ENCODE data around the gene SLC9A7. TPM values are rescaled to one million over a fixed set of nuclear protein-coding genes. Genes with fewer than 3 reads are reported as not detected.
A peak's percentile ranks its signal among the peaks of the same experiment; 100 is the strongest.

SLC9A7 gene
- total and polyA plus RNA-seq, 3 experiments from 2014 or later, result 0.63 to 26.7 (median 25.7) TPM

DNA sequence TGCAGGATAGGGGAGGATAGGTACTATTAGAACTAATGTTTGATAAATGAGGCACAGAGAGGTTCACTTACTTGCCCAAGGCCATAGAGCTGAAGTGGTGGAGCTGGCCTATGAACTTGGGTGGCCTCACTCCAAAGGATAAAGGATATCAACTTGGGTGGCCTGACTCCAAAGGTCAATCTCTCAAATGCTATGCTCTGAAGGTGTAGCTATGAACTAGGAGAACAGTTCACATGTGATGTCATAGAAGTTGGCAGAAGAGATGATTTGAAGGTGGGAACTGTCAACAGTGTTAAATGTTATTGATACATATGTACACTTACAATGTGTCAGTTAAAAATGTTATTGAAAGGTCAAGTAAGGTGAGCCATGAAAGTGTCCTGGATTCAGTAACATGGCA, 191.5 kb downstream of the SLC9A7 start:
- no peak for DNase-seq
- ChIA-PET CTCF (no interaction called here), POLR2A (no interaction called here)
- H3K27ac ChIP-seq (ENCODE audit: low read depth, low read length), result no peak overlapping the region
- H3K4me1 Mint-ChIP-seq, result peaks cover 7 to 12% (median 12%) of the 10 kb centered on the region in 3 donors
- peaks cover 6% of the 10 kb centered on the region for H3K4me1 ChIP-seq (ENCODE audit: insufficient read depth, low read length)
- H3K4me3 ChIP-seq (ENCODE audit: low read length), result no peak overlapping the region
- no peaks in the 10 kb centered on the region for H3K36me3 ChIP-seq (ENCODE audit: insufficient read depth, low read length)
- no peak overlapping the region for H3K27ac Mint-ChIP-seq
- H3K27me3 Mint-ChIP-seq, result no peaks in the 10 kb centered on the region
- H3K36me3 Mint-ChIP-seq, result peaks cover 0 to 3% (median 0%) of the 10 kb centered on the region in 3 donors
- no peaks in the 10 kb centered on the region for H3K27me3 ChIP-seq (ENCODE audit: insufficient read depth, low read length, poor library complexity, severe bottlenecking)
- H3K9me3 Mint-ChIP-seq, result peaks cover 0 to 2% (median 0%) of the 10 kb centered on the region in 5 donors
- no peak overlapping the region for H3K4me3 Mint-ChIP-seq
- no peaks in the 10 kb centered on the region for H3K9me3 ChIP-seq (ENCODE audit: low read length)

GRCh38 chrX:46561824-46562657, 196.9 kb downstream of the SLC9A7 start:
- Histone ChIP-seq H3K27me3 (ENCODE audit: insufficient read depth, low read length, poor library complexity, severe bottlenecking) (no peaks in the 10 kb centered on the region), H3K9me3 (ENCODE audit: low read length) (no peaks in the 10 kb centered on the region), H3K4me3 (ENCODE audit: low read length) (no peak overlapping the region), H3K36me3 (ENCODE audit: insufficient read depth, low read length) (no peaks in the 10 kb centered on the region), H3K27ac (ENCODE audit: low read depth, low read length) (no peak overlapping the region), H3K4me1 (ENCODE audit: insufficient read depth, low read length) (no peaks in the 10 kb centered on the region)
- Mint-ChIP-seq H3K27ac (peak overlapping the region in 3 of 8 donors; percentile 4 to 48 (median 36)), H3K4me3 (peak overlapping the region in 2 of 7 donors; percentile 55 to 75), H3K4me1 (peaks cover 2 to 10% (median 7%) of the 10 kb centered on the region in 3 donors), H3K36me3 (peaks cover 0 to 5% (median 0%) of the 10 kb centered on the region in 3 donors), H3K27me3 (peaks cover 0 to 3% of the 10 kb centered on the region in 2 donors), H3K9me3 (no peaks in the 10 kb centered on the region)
- POLR2A ChIA-PET, result no interaction called here
- CTCF ChIA-PET, result no interaction called here
- DNase-seq, result no peak

- Histone ChIP-seq H3K4me3 (ENCODE audit: low read length) (no peak overlapping the region), H3K9me3 (ENCODE audit: low read length) (no peaks in the 10 kb centered on the region), H3K27ac (ENCODE audit: low read depth, low read length) (no peak overlapping the region), H3K4me1 (ENCODE audit: insufficient read depth, low read length) (no peaks in the 10 kb centered on the region), H3K27me3 (ENCODE audit: insufficient read depth, low read length, poor library complexity, severe bottlenecking) (no peaks in the 10 kb centered on the region), H3K36me3 (ENCODE audit: insufficient read depth, low read length) (no peaks in the 10 kb centered on the region)
- Mint-ChIP-seq H3K4me3 (no peak overlapping the region), H3K27ac (no peak overlapping the region), H3K36me3 (peaks cover 0 to 2% (median 1%) of the 10 kb centered on the region in 3 donors), H3K9me3 (no peaks in the 10 kb centered on the region), H3K27me3 (peaks cover 0 to 5% of the 10 kb centered on the region in 2 donors), H3K4me1 (peaks cover 2 to 10% (median 7%) of the 10 kb centered on the region in 3 donors)
- POLR2A ChIA-PET, result no interaction called here
- no peak for DNase-seq
- CTCF ChIA-PET, result no interaction called here
Measured at GRCh38 chrX:46559062-46559461, 199.9 kb downstream of the SLC9A7 start.

GRCh38 chrX:46554942-46555341, 204.0 kb downstream of the SLC9A7 start:
- Mint-ChIP-seq H3K4me1 (no peaks in the 10 kb centered on the region), H3K27me3 (peaks cover 0 to 2% of the 10 kb centered on the region in 2 donors), H3K9me3 (no peaks in the 10 kb centered on the region), H3K36me3 (peaks cover 0 to 2% (median 1%) of the 10 kb centered on the region in 3 donors), H3K4me3 (no peak overlapping the region), H3K27ac (peak overlapping the region in 1 of 8 donors; percentile 50)
- H3K9me3 ChIP-seq (ENCODE audit: low read length), result no peaks in the 10 kb centered on the region
- H3K36me3 ChIP-seq (ENCODE audit: insufficient read depth, low read length), result no peaks in the 10 kb centered on the region
- no peak overlapping the region for H3K4me3 ChIP-seq (ENCODE audit: low read length)
- POLR2A ChIA-PET, result no interaction called here
- DNase-seq, result no peak
- H3K27ac ChIP-seq (ENCODE audit: low read depth, low read length), result no peak overlapping the region
- H3K4me1 ChIP-seq (ENCODE audit: insufficient read depth, low read length), result no peaks in the 10 kb centered on the region
- H3K27me3 ChIP-seq (ENCODE audit: insufficient read depth, low read length, poor library complexity, severe bottlenecking), result no peaks in the 10 kb centered on the region
- CTCF ChIA-PET, result interaction anchor here (1.0 to 1.6 kb wide), 3 partner anchors 9 to 87 kb away, joined by 3 to 5 read pairs (median 4); no protein-coding TSS in a partner anchor

DNA sequence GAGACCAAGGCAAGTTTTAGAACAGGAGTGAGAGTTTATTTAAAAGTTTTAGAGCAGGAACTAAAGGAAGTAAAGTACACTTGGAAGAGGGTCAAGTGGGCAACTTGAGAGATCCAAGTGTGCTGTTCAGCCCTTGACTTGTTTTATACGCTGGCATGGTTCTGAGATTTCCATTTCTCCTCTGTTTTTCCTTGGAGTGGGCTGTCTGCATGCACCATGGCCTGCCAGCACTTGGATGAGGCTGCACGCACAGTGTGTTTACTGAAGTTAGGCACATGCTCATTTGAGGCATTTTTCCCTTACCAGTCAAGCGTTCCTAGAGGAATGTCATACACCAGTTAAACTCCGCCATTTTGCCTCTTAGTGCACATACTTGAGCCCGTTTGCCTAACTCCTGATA, 205.0 kb downstream of the SLC9A7 start:
- Mint-ChIP-seq H3K27ac (no peak overlapping the region), H3K4me3 (no peak overlapping the region), H3K27me3 (peaks cover 0 to 2% of the 10 kb centered on the region in 2 donors), H3K4me1 (peaks cover 0 to 2% (median 1%) of the 10 kb centered on the region in 3 donors), H3K9me3 (no peaks in the 10 kb centered on the region), H3K36me3 (peaks cover 0 to 5% (median 2%) of the 10 kb centered on the region in 3 donors)
- Histone ChIP-seq H3K4me1 (ENCODE audit: insufficient read depth, low read length) (no peaks in the 10 kb centered on the region), H3K27me3 (ENCODE audit: insufficient read depth, low read length, poor library complexity, severe bottlenecking) (no peaks in the 10 kb centered on the region), H3K9me3 (ENCODE audit: low read length) (no peaks in the 10 kb centered on the region), H3K36me3 (ENCODE audit: insufficient read depth, low read length) (no peaks in the 10 kb centered on the region), H3K4me3 (ENCODE audit: low read length) (no peak overlapping the region), H3K27ac (ENCODE audit: low read depth, low read length) (no peak overlapping the region)
- CTCF ChIA-PET, result interaction anchor here (1.6 kb wide), 1 partner anchor 22 kb away, joined by 4 read pairs; no protein-coding TSS in a partner anchor
- no peak for DNase-seq
- POLR2A ChIA-PET, result no interaction called here

GRCh38 chrX:46551494-46552128, 207.3 kb downstream of the SLC9A7 start:
- H3K9me3 Mint-ChIP-seq, result no peaks in the 10 kb centered on the region
- peaks cover 0 to 14% (median 2%) of the 10 kb centered on the region in 3 donors for H3K36me3 Mint-ChIP-seq
- DNase-seq, result no peak
- no peak overlapping the region for H3K27ac Mint-ChIP-seq
- Histone ChIP-seq H3K27me3 (ENCODE audit: insufficient read depth, low read length, poor library complexity, severe bottlenecking) (no peaks in the 10 kb centered on the region), H3K4me3 (ENCODE audit: low read length) (no peak overlapping the region), H3K9me3 (ENCODE audit: low read length) (no peaks in the 10 kb centered on the region), H3K36me3 (ENCODE audit: insufficient read depth, low read length) (no peaks in the 10 kb centered on the region), H3K4me1 (ENCODE audit: insufficient read depth, low read length) (peaks cover 7% of the 10 kb centered on the region), H3K27ac (ENCODE audit: low read depth, low read length) (no peak overlapping the region)
- no peak overlapping the region for H3K4me3 Mint-ChIP-seq
- H3K4me1 Mint-ChIP-seq, result peaks cover 4 to 11% (median 6%) of the 10 kb centered on the region in 3 donors
- H3K27me3 Mint-ChIP-seq, result peaks cover 0 to 2% of the 10 kb centered on the region in 2 donors
- ChIA-PET CTCF (no interaction called here), POLR2A (no interaction called here)

- POLR2A ChIA-PET, result no interaction called here
- Histone ChIP-seq H3K36me3 (ENCODE audit: insufficient read depth, low read length) (no peaks in the 10 kb centered on the region), H3K4me1 (ENCODE audit: insufficient read depth, low read length) (peaks cover 15% of the 10 kb centered on the region), H3K27me3 (ENCODE audit: insufficient read depth, low read length, poor library complexity, severe bottlenecking) (no peaks in the 10 kb centered on the region), H3K27ac (ENCODE audit: low read depth, low read length) (no peak overlapping the region), H3K9me3 (ENCODE audit: low read length) (no peaks in the 10 kb centered on the region), H3K4me3 (ENCODE audit: low read length) (no peak overlapping the region)
- CTCF ChIA-PET, result no interaction called here
- Mint-ChIP-seq H3K4me3 (no peak overlapping the region), H3K9me3 (no peaks in the 10 kb centered on the region), H3K36me3 (peaks cover 0 to 25% (median 2%) of the 10 kb centered on the region in 3 donors), H3K27me3 (peaks cover 0 to 4% of the 10 kb centered on the region in 2 donors), H3K27ac (peak overlapping the region in 2 of 8 donors; percentile 43 to 45), H3K4me1 (peaks cover 14 to 22% (median 18%) of the 10 kb centered on the region in 3 donors)
- DNase-seq, result no peak
Measured at GRCh38 chrX:46549914-46550313, 209.0 kb downstream of the SLC9A7 start.

All from CD8-positive, alpha-beta memory T cell (primary cell).